Renal cortex interstitium (tissue), 11 donors: Measurements from ENCODE around the gene CRB3. TPM values are rescaled to one million over a fixed set of nuclear protein-coding genes. Genes with fewer than 3 reads are reported as not detected.
"Not testable (repeated sequence)": the region's sequence is repeated elsewhere in the genome, so short reads cannot be mapped to it uniquely, and the experiment has no call there.

Source experiments
- DNase-seq, 11 donors: peaks; one replicate each; pipeline ENCODE4 v3.0.0-alpha.2; 2013; ENCODE audit warnings: low read depth in 9 of 11, low spot score in 4 of 11; ENCODE audit errors: extremely low read depth in 1 of 11
- polyA plus RNA-seq, 3 donors: library from polyadenylated mRNA; unstranded; fragments of 120-200 nt; gene quantifications; one replicate each; pipeline ENCODE4 v1.2.1, GENCODE V29; 2013; ENCODE audit not compliant: insufficient read length in 3 of 3

Gene CRB3
- polyA plus RNA-seq, 3 donors = 21.7 to 41.8 (median 32.0) TPM

DNA sequence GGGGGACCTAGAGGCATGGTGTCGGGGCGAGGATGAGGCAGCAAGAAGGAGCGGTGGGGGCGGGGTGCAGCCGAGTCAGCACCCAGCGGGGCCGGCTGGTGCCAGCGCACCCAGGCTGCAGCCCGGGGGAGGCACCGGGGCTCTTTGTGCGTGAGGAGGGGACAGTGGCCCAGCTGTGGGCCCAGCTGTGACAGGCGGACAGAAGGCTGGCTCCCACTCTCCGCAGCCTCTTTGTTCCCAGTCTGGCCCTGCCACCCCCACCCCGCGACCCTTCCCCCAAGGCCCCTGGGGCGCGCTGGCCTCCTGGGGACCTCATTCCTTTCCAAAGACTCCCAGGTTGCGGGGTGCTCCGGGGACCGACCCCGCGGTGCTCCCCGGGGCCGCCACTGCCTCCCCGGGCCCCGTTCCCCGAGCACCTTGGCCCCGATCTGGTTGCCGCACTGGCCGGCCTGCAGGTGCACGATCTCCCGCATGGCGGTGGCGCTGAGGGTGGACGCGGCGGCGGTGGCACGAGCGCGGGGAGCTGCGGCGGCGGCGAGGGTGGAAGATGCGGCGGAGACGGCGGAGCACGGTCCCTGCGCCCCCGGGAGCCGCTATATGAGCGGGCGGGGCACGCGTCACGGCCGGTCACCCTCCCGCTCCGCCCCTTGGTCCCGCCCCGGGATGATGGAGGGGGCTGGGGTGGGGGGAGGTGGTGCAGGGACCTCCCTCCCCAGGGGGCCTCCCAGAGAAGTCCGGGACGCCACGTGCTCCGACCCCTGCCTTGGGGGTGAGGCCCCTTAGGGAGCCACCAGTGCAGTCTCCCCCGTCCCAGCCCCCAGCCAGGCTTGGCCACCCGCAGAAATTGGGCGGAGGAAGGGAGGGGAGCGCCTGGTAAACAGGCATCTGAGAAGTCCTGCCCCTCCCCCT is 37.9 kb downstream of the CRB3 start, which contains the start of gene TUBB4A:
Gene TUBB4A (minus strand): TSS at position 570 of the 909 bp plus-strand sequence. CDS start 97 bp downstream, at position 473.
- no peak for DNase-seq

DNA sequence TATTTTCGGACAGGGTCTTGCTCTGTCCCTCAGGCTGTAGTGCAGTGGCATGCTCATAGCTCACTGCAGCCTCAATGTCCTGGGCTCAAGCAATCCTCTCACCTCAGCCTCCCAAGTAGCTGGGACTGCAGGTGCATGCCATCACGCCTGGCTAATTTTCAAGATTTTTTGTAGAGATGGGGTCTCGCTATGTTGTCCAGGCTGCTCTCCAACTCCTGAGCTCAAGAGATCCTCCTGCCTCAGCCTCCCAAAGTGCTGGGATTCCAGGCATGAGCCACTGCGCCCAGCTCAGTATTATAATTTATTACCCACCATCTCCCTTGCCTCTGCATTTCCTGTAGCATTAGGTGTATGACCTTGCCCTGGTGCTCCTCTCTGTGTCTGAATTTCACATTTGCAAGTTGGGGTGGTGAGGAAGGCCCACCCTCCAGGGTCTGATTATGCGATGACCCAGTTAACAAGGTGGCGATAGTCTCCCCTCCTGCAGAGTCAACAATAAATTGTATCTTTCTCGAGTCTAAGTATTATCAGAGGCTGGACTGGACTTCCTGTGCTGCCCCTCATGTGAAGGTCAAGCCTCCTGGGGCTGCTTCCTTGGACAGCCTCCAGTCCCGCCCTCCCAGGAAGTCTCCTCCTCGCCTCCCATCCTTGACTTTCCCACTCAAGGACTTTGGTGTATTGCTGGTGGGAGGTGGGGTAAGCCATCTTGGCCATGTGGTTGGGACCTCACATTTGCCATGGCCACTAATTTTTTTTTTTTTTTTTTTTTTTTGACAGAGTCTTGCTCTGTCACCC is 39.5 kb downstream of the CRB3 start:
- DNase-seq = no peak

DNA sequence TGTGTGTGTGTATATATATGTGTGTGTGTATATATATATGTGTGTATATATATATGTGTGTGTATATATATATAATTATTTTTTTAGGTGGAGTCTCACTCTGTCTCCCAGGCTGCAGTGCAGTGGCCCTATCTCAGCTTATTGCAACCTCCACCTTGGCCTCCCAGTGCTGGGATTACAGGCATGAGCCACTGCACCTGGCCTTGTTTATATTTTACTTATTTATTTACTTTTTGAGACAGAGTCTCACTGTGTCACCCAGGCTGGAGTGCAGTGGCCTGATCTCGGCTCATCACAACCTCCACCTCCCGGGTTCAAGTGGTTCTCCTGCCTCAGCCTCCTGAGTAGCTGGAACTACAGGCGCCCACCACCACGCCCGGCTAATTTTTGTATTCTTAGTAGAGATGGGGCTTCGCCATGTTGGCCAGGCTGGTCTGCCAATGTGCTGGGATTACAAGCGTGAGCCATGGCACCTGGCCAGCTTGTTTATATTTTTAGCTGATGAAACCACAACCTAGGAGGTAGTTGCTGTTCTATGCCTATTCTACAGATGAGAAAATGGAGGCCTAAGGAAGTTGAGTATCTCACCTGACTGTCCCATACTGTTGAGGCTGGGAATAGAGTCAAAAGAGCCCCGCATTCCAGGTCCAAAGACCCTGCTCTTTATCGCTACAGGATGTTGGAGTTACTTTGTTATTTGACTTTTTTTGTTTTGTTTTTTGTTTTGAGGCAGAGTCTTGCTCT is 44.1 kb downstream of the CRB3 start:
- not testable (repeated sequence) for DNase-seq

DNA sequence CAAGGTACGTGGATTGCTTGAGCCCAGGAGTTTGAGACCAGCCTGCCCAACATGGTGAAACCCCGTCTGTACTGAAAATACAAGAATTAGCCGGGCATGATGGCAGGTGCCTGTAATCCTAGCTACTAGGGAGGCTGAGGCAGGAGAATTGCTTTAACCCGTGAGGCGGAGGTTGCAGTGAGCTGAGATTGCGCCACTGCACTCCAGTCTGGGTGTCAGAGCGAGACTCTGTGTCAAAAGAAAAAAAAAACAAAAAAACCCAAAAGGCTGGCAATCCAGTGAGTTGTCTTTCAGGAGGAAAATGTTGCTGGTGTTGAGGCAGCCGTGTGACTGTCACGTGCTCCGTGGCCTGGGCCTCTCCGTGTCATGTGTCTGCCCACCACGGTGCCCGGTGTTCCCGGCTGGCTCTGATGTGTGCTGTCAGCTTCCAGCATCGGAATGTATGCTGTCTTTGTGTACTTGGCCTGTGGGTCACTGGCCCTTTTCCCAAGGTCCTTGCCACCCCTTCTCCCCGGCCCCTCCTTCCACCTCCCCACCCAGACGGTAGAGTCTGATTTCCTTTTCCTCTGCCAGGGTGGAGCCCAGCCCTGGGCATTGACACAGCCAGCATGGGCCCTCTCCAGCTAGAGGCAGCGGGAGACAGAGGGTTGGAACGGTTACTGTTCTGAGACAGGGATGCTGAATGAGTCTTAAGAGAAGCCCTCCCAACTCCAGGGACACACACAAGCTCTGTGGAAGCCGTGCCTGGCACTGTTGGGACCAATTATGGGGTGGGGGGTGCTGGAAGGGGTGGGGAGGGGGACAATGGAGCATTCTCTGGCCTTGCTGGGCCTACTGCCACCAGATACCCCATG is 45.3 kb downstream of the CRB3 start:
- DNase-seq = no peak

DNA sequence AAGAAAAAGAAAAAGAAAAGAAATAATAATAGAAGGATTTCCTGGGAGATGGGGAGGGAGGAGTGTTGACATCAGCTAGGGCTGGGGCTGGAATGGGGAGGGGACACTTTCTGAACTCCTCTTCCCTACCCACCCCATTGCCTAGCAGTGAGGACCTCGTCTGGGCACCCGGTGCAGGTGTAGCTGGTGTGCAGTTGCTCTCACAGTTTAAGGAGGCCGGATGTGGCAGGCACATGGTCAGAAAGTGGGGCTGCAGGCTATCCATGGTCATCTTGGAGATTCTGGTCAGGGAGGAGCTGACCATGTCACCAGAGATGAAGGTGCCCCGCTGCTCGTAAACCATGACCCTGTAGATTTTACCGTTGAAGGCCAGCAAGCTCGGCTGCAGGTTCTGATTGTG is 46.5 kb downstream of the CRB3 start:
- DNase-seq = no peak

DNA sequence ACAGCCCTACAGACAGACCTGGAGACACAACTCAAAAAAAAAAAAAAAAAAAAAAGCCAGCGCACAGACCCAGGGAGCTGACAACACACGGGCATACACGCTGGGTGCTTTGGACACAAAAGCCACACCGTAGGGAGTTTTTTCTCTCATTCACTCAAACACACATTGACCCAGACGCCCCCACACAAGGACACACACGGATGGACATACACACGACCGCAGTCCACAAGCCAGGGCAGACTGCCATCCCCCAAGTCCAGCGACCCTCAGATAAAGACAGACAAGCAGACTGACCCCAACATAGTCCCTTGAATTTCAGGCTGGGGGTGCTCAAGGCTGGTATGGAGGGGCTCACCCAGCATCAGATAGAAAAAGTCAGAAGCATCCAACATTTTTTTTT is 50.0 kb downstream of the CRB3 start:
- DNase-seq = no peak

DNA sequence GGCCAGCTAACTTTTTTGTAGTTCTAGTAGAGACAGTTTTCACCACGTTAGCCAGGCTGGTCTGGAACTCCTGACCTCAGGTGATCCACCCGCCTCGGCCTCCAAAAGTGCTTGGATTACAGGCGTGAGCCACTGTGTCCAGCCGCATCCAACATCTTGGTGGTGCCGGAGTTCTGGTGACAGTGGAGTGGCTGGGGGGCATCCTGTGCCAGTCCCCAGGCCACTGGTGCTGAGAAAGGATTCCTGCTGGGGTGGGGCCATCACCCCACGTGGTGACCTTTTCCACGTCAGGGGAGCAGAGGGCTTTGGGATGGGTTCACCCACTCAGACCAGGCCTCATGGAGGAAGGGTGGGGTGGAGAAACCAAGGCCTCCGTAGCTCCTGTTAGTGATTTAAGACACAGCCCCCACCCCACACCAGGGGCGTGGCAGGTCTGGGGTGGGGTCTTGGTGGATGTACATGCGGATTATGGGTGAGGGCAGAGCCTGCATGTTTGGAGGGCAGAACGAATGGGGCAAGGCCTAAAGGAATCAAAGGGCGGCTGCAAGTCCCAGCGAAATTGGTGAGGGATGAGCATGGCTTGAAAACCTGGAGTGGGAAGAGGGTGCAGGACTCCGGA is 51.0 kb downstream of the CRB3 start:
- DNase-seq = no peak

DNA sequence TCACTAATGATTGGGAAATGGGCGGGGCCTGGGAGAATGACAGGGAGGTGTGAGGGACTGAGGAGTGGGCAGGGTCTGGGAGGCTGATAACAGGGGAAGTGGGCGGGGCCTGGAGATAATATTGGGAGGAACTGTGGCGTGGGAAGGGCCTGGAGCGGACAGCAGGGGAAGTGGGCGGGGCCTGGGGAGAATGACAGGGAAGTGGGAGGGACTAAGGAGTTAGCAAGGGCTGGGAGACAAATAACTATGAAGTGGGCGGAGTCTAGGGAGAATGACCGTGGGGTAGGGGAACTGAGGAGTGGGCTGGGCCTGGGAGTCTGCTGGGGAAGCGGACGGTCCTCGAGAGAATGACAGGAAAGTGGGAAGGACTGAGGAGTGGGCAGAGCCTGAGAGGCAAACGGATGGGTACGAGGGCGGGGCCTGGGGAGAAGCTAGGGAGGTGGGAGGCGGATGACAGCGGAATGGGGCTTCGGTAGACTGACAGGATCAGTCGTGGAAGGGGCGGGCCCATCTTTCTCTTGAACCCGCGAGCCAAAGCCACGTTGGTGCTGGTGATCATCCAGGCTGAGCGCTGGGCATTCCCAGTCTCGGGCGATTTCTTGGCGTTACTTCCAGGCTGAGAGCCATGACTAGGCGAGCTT is 52.1 kb downstream of the CRB3 start:
- peak in 10 of 11 donors; percentile 59 to 89 (median 80) for DNase-seq

Other genes with a start within 250 kb of the CRB3 start
- gene MLLT1, start 184.3 kb upstream of the CRB3 start, polyA plus RNA-seq = 100 to 1,000 TPM in 2 of 3 donors, 10 to 100 TPM in 1; 70.2 to 116 (median 102) TPM
- under 1 TPM in 2 of 3 donors, not detected in 1; 0.17 to 0.23 TPM for gene ACER1, start 130.7 kb upstream of the CRB3 start, polyA plus RNA-seq
- gene CLPP, start 102.7 kb upstream of the CRB3 start, polyA plus RNA-seq = 10 to 100 TPM; 53.5 to 71.0 (median 63.9) TPM
- 10 to 100 TPM; 35.2 to 72.2 (median 70.4) TPM for gene ALKBH7, start 91.5 kb upstream of the CRB3 start, polyA plus RNA-seq
- gene PSPN, start 88.3 kb upstream of the CRB3 start, polyA plus RNA-seq = 1 to 10 TPM; 2.7 to 2.9 (median 2.8) TPM
- 100 to 1,000 TPM in 1 of 3 donors, 10 to 100 TPM in 2; 80.3 to 103 (median 100.0) TPM for gene GTF2F1, start 71.1 kb upstream of the CRB3 start, polyA plus RNA-seq
- gene KHSRP, start 39.5 kb upstream of the CRB3 start, polyA plus RNA-seq = 100 to 1,000 TPM; 273 to 347 (median 314) TPM
- gene SLC25A41, start 30.5 kb upstream of the CRB3 start, polyA plus RNA-seq = 1 to 10 TPM in 2 of 3 donors, under 1 TPM in 1; 0.50 to 2.0 (median 1.6) TPM
- 10 to 100 TPM; 63.5 to 77.5 (median 70.3) TPM for gene SLC25A23, start 4.5 kb upstream of the CRB3 start, polyA plus RNA-seq
- gene DENND1C, start 17.5 kb downstream of the CRB3 start, polyA plus RNA-seq = 10 to 100 TPM; 37.1 to 40.5 (median 40.0) TPM
- gene TUBB4A, start 38.0 kb downstream of the CRB3 start, polyA plus RNA-seq = 10 to 100 TPM; 29.5 to 34.2 (median 31.4) TPM
- under 1 TPM; 0.26 to 0.42 (median 0.36) TPM for gene TNFSF9, start 66.8 kb downstream of the CRB3 start, polyA plus RNA-seq
- gene CD70, start 126.9 kb downstream of the CRB3 start, polyA plus RNA-seq = under 1 TPM in 1 of 3 donors, not detected in 2; 0.19 TPM
- gene TNFSF14, start 205.9 kb downstream of the CRB3 start, polyA plus RNA-seq = under 1 TPM in 2 of 3 donors, not detected in 1; 0.04 to 0.06 TPM